Embryonic facial prominence (tissue), 1 donor: Measurements from ENCODE around the gene SPAG4.

Experiments
- DNase-seq: peaks from one replicate; pipeline ENCODE4 v3.0.0-alpha.2; 2016; ENCODE audit errors: extremely low spot score

SPAG4 gene

GRCh38 chr20:35654415-35654814 is 38.8 kb downstream of the SPAG4 start:
- DNase-seq, result no peak

- DNase-seq, result no peak
Observed at GRCh38 chr20:35657271-35657670, 41.6 kb downstream of the SPAG4 start.

GRCh38 chr20:35660122-35660937 is 44.7 kb downstream of the SPAG4 start:
- no peak for DNase-seq

- DNase-seq, result no peak
Observed at GRCh38 chr20:35661053-35661452, 45.4 kb downstream of the SPAG4 start.

GRCh38 chr20:35661908-35662307 is 46.3 kb downstream of the SPAG4 start:
- no peak for DNase-seq

GRCh38 chr20:35662551-35662950 is 46.9 kb downstream of the SPAG4 start:
- no peak for DNase-seq

- peak; percentile 23 for DNase-seq
Observed at GRCh38 chr20:35663516-35664465, 48.2 kb downstream of the SPAG4 start.

- peak; percentile 93 for DNase-seq
Observed at GRCh38 chr20:35664466-35665206, 49.0 kb downstream of the SPAG4 start, which contains the start of the genes CPNE1 and RBM12. TSS of gene CPNE1 (minus strand) at chr20:35664900. CDS start at chr20:35632923, 31,977 bp downstream. TSS of gene RBM12 (minus strand) at chr20:35664900. CDS start at chr20:35655322, 9,578 bp downstream.

- no peak for DNase-seq
Observed at GRCh38 chr20:35665949-35666288, 50.3 kb downstream of the SPAG4 start.

- DNase-seq, result no peak
Observed at GRCh38 chr20:35669221-35669620, 53.6 kb downstream of the SPAG4 start.

GRCh38 chr20:35669681-35670080 is 54.1 kb downstream of the SPAG4 start:
- DNase-seq, result no peak
